GM12892 (cell line): ENCODE measurements around the gene PTPRR.

ENCODE experiments used
- POLR2A ChIP-seq: IDR thresholded peaks from 2 replicates; pipeline ENCODE4 v1.6.1; 2011; ENCODE audit warnings: low read depth, low read length, control low read depth
- POLR2AphosphoS5 ChIP-seq: IDR thresholded peaks from 2 replicates; pipeline ENCODE4 v1.6.1; 2011; ENCODE audit warnings: low read depth, low read length, control low read depth
- TAF1 ChIP-seq: IDR thresholded peaks from 2 replicates; pipeline ENCODE4 v1.6.1; 2011; ENCODE audit warnings: low read depth, mild to moderate bottlenecking, control low read depth, low read length, borderline replicate concordance

DNA sequence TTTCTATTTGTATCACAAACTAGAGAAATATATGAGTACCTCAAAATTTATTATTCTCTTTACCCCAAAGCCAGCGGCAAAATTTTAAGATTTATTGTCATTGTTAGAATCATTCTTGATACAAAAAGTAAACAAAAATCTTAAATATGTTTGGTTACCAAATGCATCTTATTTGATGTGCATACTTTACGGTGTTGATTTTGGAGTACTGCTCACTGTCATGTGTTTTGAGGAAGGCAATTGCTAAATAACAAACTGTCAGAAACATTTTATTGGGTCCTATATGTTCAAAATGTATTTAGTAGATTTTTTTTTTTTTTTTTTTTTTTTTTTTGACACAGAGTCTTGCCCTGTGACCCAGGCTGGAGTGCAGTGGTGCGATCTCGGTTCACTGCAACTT, 124.9 kb downstream of the PTPRR start:
- no peak for TF ChIP-seq POLR2A
- TF ChIP-seq TAF1: no peak
- no peak for TF ChIP-seq POLR2AphosphoS5
